K562 (cell line): ENCODE results near the gene NACC1. TPM values are rescaled to one million over a fixed set of nuclear protein-coding genes. Genes with fewer than 3 reads are reported as not detected.

Source experiments
- ATAC-seq: fragments of 200-7000 bp; cut with Tn5 transposase; 3 replicates; pipeline ENCODE4 v1.9.1; 2020; ENCODE audit warnings: moderate library complexity
- BruUV-seq: library from RNA; stranded (reverse); fragments of 400-500 nt; replicated peaks from 2 replicates; lab custom pipeline; 2021; lab: Mats Ljungman, UMichigan
- CTCF ChIA-PET: fragments of 300-600 bp; formaldehyde crosslinking; extraction: SDS; loops from one replicate; lab custom pipeline; 2021; ENCODE audit warnings: low intra/inter-chr PET ratio; lab: Yijun Ruan, JAX
- POLR2A ChIA-PET: fragments of 300-600, 350-650 bp; sonication (Branson Sonifier 250); formaldehyde crosslinking; extraction: SDS; loops from one replicate; lab custom pipeline; 2021; ENCODE audit warnings: antibody characterized with exemption, inconsistent platforms; lab: Yijun Ruan, JAX
- DNase-seq, 4 experiments: peaks; one replicate each; pipeline versions ENCODE4 v3.0.0 to v3.0.0-alpha.2; 2011 to 2018; ENCODE audit warnings: low spot score in 3 of 4, mixed read lengths in 3 of 4; ENCODE audit errors: extremely low read depth in 1 of 4
- FAIRE-seq: peaks from 2 replicates; lab custom pipeline; 2011; peaks lifted over from hg19 to GRCh38; lab: Jason Lieb, UNC
- H2AFZ ChIP-seq: 2 replicates; pipeline ENCODE4 v1.6.0; 2011; ENCODE audit warnings: low read depth, low read length, control low read depth, inconsistent platforms
- H3K27ac ChIP-seq: fragments of 200-600 bp; 3 replicates; pipeline ENCODE4 v1.8.0; 2011; ENCODE audit warnings: low read depth, mild to moderate bottlenecking, control low read depth, inconsistent platforms, low read length, moderate library complexity, mixed read lengths; ENCODE audit errors: extremely low read depth
- H3K27me3 ChIP-seq, 2 experiments: fragments of 300-600 bp in 1 of 2; 2 replicates in 1 of 2; 3 replicates in 1 of 2; pipeline versions ENCODE4 v1.6.0 to v1.8.0; 2011; ENCODE audit warnings: inconsistent platforms in 2 of 2, low read length in 2 of 2, mild to moderate bottlenecking in 1 of 2, mixed read lengths in 1 of 2, moderate library complexity in 1 of 2; ENCODE audit not compliant: control insufficient read depth in 2 of 2, insufficient read depth in 2 of 2
- H3K36me3 ChIP-seq: fragments of 300-600 bp; 3 replicates; pipeline ENCODE4 v1.8.0; 2011; ENCODE audit warnings: mild to moderate bottlenecking, low read length, inconsistent platforms; ENCODE audit not compliant: control insufficient read depth, insufficient read depth
- H3K4me1 ChIP-seq, 2 experiments: fragments of 200-600 bp in 1 of 2; replicated peaks in 1 of 2; 2 replicates in 1 of 2; 3 replicates in 1 of 2; pipeline versions ENCODE4 v1.5.1 to v1.8.0; 2011; ENCODE audit warnings: inconsistent platforms in 2 of 2, low read length in 2 of 2, mild to moderate bottlenecking in 1 of 2, mixed read lengths in 1 of 2, moderate library complexity in 1 of 2; ENCODE audit not compliant: control insufficient read depth in 2 of 2, insufficient read depth in 2 of 2
- H3K4me2 ChIP-seq: 2 replicates; pipeline ENCODE4 v1.6.1; 2011; ENCODE audit warnings: low read length, control low read depth, inconsistent platforms, mixed read lengths; ENCODE audit not compliant: insufficient read depth
- H3K4me3 ChIP-seq: fragments of 200-600 bp; sonication (generic), shearing (Covaris generic); 2 replicates; pipeline ENCODE4 v1.5.1; 2016; ENCODE audit warnings: control low read depth, inconsistent platforms
- H3K79me2 ChIP-seq: fragments of 200-600 bp; 3 replicates; pipeline ENCODE4 v1.8.0; 2011; ENCODE audit warnings: low read length, inconsistent platforms; ENCODE audit not compliant: control insufficient read depth, insufficient read depth
- H3K9ac ChIP-seq, 2 experiments: 2 replicates each; pipeline versions ENCODE4 v1.6.0 to v1.6.1; 2011; ENCODE audit warnings: low read depth in 2 of 2, low read length in 2 of 2, control low read depth in 1 of 2, inconsistent platforms in 1 of 2, mild to moderate bottlenecking in 1 of 2, mixed read lengths in 1 of 2; ENCODE audit not compliant: insufficient read depth in 1 of 2
- H3K9me1 ChIP-seq: one replicate; pipeline ENCODE4 v1.6.0; 2011; ENCODE audit warnings: inconsistent platforms, mild to moderate bottlenecking, low read length, moderate library complexity; ENCODE audit not compliant: control insufficient read depth, insufficient read depth
- H3K9me3 ChIP-seq: replicated peaks from 2 replicates; pipeline ENCODE4 v1.5.1; 2011; ENCODE audit warnings: low read depth, low read length, inconsistent platforms; ENCODE audit not compliant: control insufficient read depth, insufficient read depth
- H4K20me1 ChIP-seq: replicated peaks from 2 replicates; pipeline ENCODE4 v1.6.1; 2011; ENCODE audit warnings: low read length, inconsistent platforms, mixed read lengths; ENCODE audit not compliant: control insufficient read depth, insufficient read depth
- CBX8 ChIP-seq: fragments of 200-600 bp; sonication (generic); IDR thresholded peaks from 2 replicates; pipeline ENCODE4 v1.6.1; 2012; ENCODE audit warnings: borderline replicate concordance, mixed run types, low read depth, mild to moderate bottlenecking, moderate library complexity, mixed read lengths, low read length, control low read depth, inconsistent platforms; ENCODE audit not compliant: poor library complexity, severe bottlenecking; ENCODE audit errors: extremely low read depth
- CHD4 ChIP-seq: fragments of 200-600 bp; sonication (generic); IDR thresholded peaks from 3 replicates; pipeline ENCODE4 v1.6.1; 2012; ENCODE audit warnings: low read depth, mild to moderate bottlenecking, mixed read lengths, low read length, inconsistent platforms; ENCODE audit not compliant: insufficient read depth, insufficient replicate concordance, poor library complexity, severe bottlenecking
- EP300 ChIP-seq: IDR thresholded peaks from 2 replicates; pipeline ENCODE4 v1.6.1; 2012; ENCODE audit warnings: low read length, improper control_type of control experiment
- HLTF ChIP-seq: fragments of 450-650 bp; IDR thresholded peaks from 2 replicates; pipeline ENCODE4 v1.6.1; 2016
- HNRNPUL1 ChIP-seq: fragments of 200-400 bp; formaldehyde crosslinking; IDR thresholded peaks from 2 replicates; pipeline ENCODE4 v1.6.1; 2017; ENCODE audit warnings: low read length
- NCOR1 ChIP-seq: fragments of 450-650 bp; IDR thresholded peaks from 2 replicates; pipeline ENCODE4 v1.6.1; 2016; ENCODE audit warnings: mild to moderate bottlenecking, moderate library complexity
- SMAD2 ChIP-seq: fragments of 150-350 bp; IDR thresholded peaks from 2 replicates; pipeline ENCODE4 v1.6.1; 2014; ENCODE audit warnings: low read depth, mild to moderate bottlenecking, low read length
- STAT5A ChIP-seq: IDR thresholded peaks from 2 replicates; pipeline ENCODE4 v1.6.1; 2012; ENCODE audit warnings: low read length, inconsistent platforms, borderline replicate concordance
- ZNF316 ChIP-seq: fragments of 450-650 bp; IDR thresholded peaks from 2 replicates; pipeline ENCODE4 v1.6.1; 2016
- ZNF57 ChIP-seq: fragments of 450-650 bp; formaldehyde crosslinking; IDR thresholded peaks from 2 replicates; pipeline ENCODE4 v1.4.0; 2020; ENCODE audit warnings: mild to moderate bottlenecking, moderate library complexity
- ZNF584 ChIP-seq: fragments of 200-800 bp; sonication (Bioruptor generic); IDR thresholded peaks from 2 replicates; pipeline ENCODE4 v1.6.1; 2016; ENCODE audit warnings: low read depth, mild to moderate bottlenecking, missing genetic modification characterization, missing compliant biosample characterization
- WGBS: fragments of 100-300 bp; shearing (Covaris generic); methylation state at CpG from one replicate; pipeline ENCODE4 v1.1.6; 2016; ENCODE audit warnings: low coverage, mixed read lengths; ENCODE audit not compliant: insufficient coverage; ENCODE audit errors: missing lambda C conversion rate; 5-methylcytosine and 5-hydroxymethylcytosine counted together
- in situ Hi-C: fragments of 300-500 bp; cut with MboI; formaldehyde crosslinking; loops from 4 replicates; pipeline ENCODE4 v1.15.0; 2018; ENCODE audit warnings: inconsistent platforms, mixed read lengths
- intact Hi-C: fragments of 100-400 bp; cut with micrococcal nuclease; formaldehyde crosslinking; loops from 2 replicates; pipeline ENCODE4 v1.14.2; 2022
- polyA plus RNA-seq, 8 experiments: library from polyadenylated mRNA; depleted of rRNA in 4 of 8; stranded (reverse) in 5 of 8; unstranded in 3 of 8; fragments of >200 nt; fragmentation: Nextera tagmentation in 2 of 8; fragmentation: Illumina TruSeq in 1 of 8; extraction: Ambion mirVana in 2 of 8; extraction: Trizol in 1 of 8; gene quantifications; 2 replicates each; pipeline versions ENCODE4 v1.2.1 to v1.2.3, GENCODE V29; 2011 to 2014; ENCODE audit warnings: inconsistent platforms in 1 of 8, missing spikeins in 1 of 8
- total RNA-seq, 7 experiments: library from RNA; depleted of rRNA in 6 of 7; stranded (reverse); fragments of >200 nt in 6 of 7; fragmentation: Illumina TruSeq in 2 of 7; extraction: Trizol in 2 of 7; gene quantifications; 2 replicates each; pipeline versions ENCODE4 v1.2.1 to v1.2.3, GENCODE V29; 2011 to 2021; ENCODE audit warnings: low replicate concordance in 1 of 7
- TF ChIP-seq, protein P1 (sequence below): fragments of 450-650 bp; formaldehyde crosslinking; IDR thresholded peaks from 2 replicates; pipeline ENCODE4 v1.4.0; 2020; ENCODE audit warnings: mild to moderate bottlenecking, mixed read lengths
- TF ChIP-seq, protein P2 (sequence below): sonication (generic); formaldehyde crosslinking; IDR thresholded peaks from 2 replicates; pipeline ENCODE4 v1.4.0; 2020; ENCODE audit warnings: mild to moderate bottlenecking, missing genetic modification reagents
- TF ChIP-seq, protein P3 (sequence below): fragments of 250-450 bp; sonication (Bioruptor Pico); IDR thresholded peaks from 2 replicates; pipeline ENCODE4 v1.8.0; 2022; ENCODE audit warnings: moderate library complexity, mild to moderate bottlenecking, inconsistent platforms
- TF ChIP-seq, protein P4 (sequence below), 2 experiments: IDR thresholded peaks in 1 of 2; conservative IDR thresholded peaks in 1 of 2; 2 replicates each; pipeline ENCODE4 v1.6.1; 2016; ENCODE audit warnings: low read depth in 2 of 2, mild to moderate bottlenecking in 1 of 2, missing compliant biosample characterization in 1 of 2, missing genetic modification characterization in 1 of 2, moderate library complexity in 1 of 2

The NACC1 gene
- total and polyA plus RNA-seq, 9 of the 15 experiments (the other 6 are each of a cell fraction or from before 2014, with no cell fraction given): 0.04 to 96.6 (median 25.8) TPM

DNA sequence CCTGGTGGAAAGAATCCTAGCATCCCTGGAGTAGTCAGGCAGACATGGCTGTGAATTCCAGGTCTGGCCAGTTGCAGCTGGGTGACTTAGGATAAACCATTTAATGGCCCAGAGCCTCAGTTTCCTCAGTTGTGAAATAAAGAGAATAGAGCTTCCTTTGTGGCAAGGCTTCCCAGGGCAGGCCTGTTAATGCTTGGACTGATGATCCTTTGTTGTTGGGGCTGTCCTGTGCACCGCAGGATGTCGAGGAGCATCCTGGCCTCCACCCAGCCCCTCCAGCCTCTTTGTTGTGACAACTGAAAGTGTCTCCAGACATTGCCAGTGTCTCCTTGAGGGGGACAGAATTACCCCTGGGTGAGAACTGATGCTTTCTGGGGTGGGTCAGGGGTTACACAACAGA lies 31.7 kb upstream of the NACC1 start:
- Histone ChIP-seq H2AFZ (no peak overlapping the region), H3K4me3 (no peak overlapping the region), H3K27ac (no peak overlapping the region), H3K9me3 (no peaks in the 10 kb centered on the region), H3K4me1 (peaks cover 0 to 45% of the 10 kb centered on the region in 2 experiments; a peak in 4 of 5 replicates), H3K79me2 (no peaks in the 10 kb centered on the region), H3K27me3 (no peaks in the 10 kb centered on the region), H4K20me1 (no peaks in the 10 kb centered on the region), H3K4me2 (no peak overlapping the region), H3K36me3 (peaks cover 16% of the 10 kb centered on the region; the same call in 1 of the 3 replicates), H3K9ac (no peak overlapping the region), H3K9me1 (no peaks in the 10 kb centered on the region)
- FAIRE-seq (no peak), ATAC-seq (no peak), DNase-seq (no peak)
- CTCF ChIA-PET: no interaction called here
- in situ Hi-C loops: no loop called here
- no TSS peak for BruUV-seq
- POLR2A ChIA-PET: interaction anchor here (0.6 to 1.9 kb wide), 3 partner anchors 10 to 112 kb away, joined by 3 to 5 read pairs (median 4); no protein-coding TSS in a partner anchor
- intact Hi-C loops: no loop called here
- 77% methylated on average over 2 of the region's 2 CpGs for WGBS
- TF ChIP-seq SMAD2 (no peak), CBX8 (no peak), STAT5A (no peak), HNRNPUL1 (no peak), ZNF584 (CRISPR knock-in tag) (no peak), EP300 (no peak), ZNF316 (no peak), NCOR1 (no peak), CHD4 (no peak), HLTF (no peak), ZNF57 (no peak)
- TF ChIP-seq, protein P1, sequence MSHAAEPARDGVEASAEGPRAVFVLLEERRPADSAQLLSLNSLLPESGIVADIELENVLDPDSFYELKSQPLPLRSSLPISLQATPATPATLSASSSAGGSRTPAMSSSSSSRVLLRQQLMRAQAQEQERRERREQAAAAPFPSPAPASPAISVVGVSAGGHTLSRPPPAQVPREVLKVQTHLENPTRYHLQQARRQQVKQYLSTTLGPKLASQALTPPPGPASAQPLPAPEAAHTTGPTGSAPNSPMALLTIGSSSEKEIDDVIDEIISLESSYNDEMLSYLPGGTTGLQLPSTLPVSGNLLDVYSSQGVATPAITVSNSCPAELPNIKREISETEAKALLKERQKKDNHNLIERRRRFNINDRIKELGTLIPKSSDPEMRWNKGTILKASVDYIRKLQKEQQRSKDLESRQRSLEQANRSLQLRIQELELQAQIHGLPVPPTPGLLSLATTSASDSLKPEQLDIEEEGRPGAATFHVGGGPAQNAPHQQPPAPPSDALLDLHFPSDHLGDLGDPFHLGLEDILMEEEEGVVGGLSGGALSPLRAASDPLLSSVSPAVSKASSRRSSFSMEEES: no peak
- TF ChIP-seq, protein P2, sequence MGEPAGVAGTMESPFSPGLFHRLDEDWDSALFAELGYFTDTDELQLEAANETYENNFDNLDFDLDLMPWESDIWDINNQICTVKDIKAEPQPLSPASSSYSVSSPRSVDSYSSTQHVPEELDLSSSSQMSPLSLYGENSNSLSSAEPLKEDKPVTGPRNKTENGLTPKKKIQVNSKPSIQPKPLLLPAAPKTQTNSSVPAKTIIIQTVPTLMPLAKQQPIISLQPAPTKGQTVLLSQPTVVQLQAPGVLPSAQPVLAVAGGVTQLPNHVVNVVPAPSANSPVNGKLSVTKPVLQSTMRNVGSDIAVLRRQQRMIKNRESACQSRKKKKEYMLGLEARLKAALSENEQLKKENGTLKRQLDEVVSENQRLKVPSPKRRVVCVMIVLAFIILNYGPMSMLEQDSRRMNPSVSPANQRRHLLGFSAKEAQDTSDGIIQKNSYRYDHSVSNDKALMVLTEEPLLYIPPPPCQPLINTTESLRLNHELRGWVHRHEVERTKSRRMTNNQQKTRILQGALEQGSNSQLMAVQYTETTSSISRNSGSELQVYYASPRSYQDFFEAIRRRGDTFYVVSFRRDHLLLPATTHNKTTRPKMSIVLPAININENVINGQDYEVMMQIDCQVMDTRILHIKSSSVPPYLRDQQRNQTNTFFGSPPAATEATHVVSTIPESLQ: no peak
- TF ChIP-seq, protein P3, sequence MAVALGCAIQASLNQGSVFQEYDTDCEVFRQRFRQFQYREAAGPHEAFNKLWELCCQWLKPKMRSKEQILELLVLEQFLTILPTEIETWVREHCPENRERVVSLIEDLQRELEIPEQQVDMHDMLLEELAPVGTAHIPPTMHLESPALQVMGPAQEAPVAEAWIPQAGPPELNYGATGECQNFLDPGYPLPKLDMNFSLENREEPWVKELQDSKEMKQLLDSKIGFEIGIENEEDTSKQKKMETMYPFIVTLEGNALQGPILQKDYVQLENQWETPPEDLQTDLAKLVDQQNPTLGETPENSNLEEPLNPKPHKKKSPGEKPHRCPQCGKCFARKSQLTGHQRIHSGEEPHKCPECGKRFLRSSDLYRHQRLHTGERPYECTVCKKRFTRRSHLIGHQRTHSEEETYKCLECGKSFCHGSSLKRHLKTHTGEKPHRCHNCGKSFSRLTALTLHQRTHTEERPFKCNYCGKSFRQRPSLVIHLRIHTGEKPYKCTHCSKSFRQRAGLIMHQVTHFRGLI: no peak
- TF ChIP-seq, protein P4, sequence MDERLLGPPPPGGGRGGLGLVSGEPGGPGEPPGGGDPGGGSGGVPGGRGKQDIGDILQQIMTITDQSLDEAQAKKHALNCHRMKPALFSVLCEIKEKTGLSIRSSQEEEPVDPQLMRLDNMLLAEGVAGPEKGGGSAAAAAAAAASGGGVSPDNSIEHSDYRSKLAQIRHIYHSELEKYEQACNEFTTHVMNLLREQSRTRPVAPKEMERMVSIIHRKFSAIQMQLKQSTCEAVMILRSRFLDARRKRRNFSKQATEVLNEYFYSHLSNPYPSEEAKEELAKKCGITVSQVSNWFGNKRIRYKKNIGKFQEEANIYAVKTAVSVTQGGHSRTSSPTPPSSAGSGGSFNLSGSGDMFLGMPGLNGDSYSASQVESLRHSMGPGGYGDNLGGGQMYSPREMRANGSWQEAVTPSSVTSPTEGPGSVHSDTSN (CRISPR knock-in tag; IDR thresholded peaks at IDR 0.05; ENCODE audit: low read depth): no peak
- TF ChIP-seq, protein P4 (tag; conservative IDR thresholded peaks at IDR 0.05; ENCODE audit: low read depth): no peak
